GM19238 (cell line): Measurements from ENCODE around the gene GPR137B.
"Not testable (repeated sequence)": the region's sequence is repeated elsewhere in the genome, so short reads cannot be mapped to it uniquely, and the experiment has no call there.

Experiments used
- DNase-seq: peaks from one replicate; pipeline ENCODE4 v3.0.0; 2011; ENCODE audit warnings: low spot score; ENCODE audit not compliant: insufficient read length

The GPR137B gene

GRCh38 chr1:236142253-236143103 lies at the start of gene GPR137B:
Gene GPR137B, plus strand, starts transcription at chr1:236142539. Its CDS starts 84 bp downstream, at chr1:236142623.
- peak; percentile 85 for DNase-seq

GRCh38 chr1:236092899-236093298 lies 49.4 kb upstream of the GPR137B start:
- DNase-seq: no peak

- DNase-seq: no peak
Observed at GRCh38 chr1:236095705-236096520, 46.4 kb upstream of the GPR137B start.

GRCh38 chr1:236096660-236097482 lies 45.5 kb upstream of the GPR137B start:
- DNase-seq: not testable (repeated sequence)

GRCh38 chr1:236098267-236098666 lies 44.1 kb upstream of the GPR137B start:
- DNase-seq: no peak

GRCh38 chr1:236099355-236099974 lies 42.9 kb upstream of the GPR137B start:
- DNase-seq: no peak

- DNase-seq: no peak
Observed at GRCh38 chr1:236100799-236101198, 41.5 kb upstream of the GPR137B start.

GRCh38 chr1:236101233-236102200 lies 40.8 kb upstream of the GPR137B start:
- no peak for DNase-seq

GRCh38 chr1:236102611-236103010 lies 39.7 kb upstream of the GPR137B start:
- no peak for DNase-seq

- DNase-seq: no peak
Observed at GRCh38 chr1:236103059-236103458, 39.3 kb upstream of the GPR137B start.

- peak; percentile 59 for DNase-seq
Observed at GRCh38 chr1:236103646-236104218, 38.6 kb upstream of the GPR137B start.

- no peak for DNase-seq
Observed at GRCh38 chr1:236107121-236107907, 35.0 kb upstream of the GPR137B start.

- no peak for DNase-seq
Observed at GRCh38 chr1:236108027-236108648, 34.2 kb upstream of the GPR137B start.

GRCh38 chr1:236110137-236110536 lies 32.2 kb upstream of the GPR137B start:
- no peak for DNase-seq

GRCh38 chr1:236111527-236112331 lies 30.6 kb upstream of the GPR137B start:
- no peak for DNase-seq

- no peak for DNase-seq
Observed at GRCh38 chr1:236112332-236112627, 30.1 kb upstream of the GPR137B start.

GRCh38 chr1:236113324-236114032 lies 28.9 kb upstream of the GPR137B start:
- no peak for DNase-seq
